ENCODE results near the gene IWS1. TPM values are rescaled to one million over a fixed set of nuclear protein-coding genes. Genes with fewer than 3 reads are reported as not detected.

IWS1 gene
- total RNA-seq, 1 donor from 2014 or later: 47.9 TPM

DNA sequence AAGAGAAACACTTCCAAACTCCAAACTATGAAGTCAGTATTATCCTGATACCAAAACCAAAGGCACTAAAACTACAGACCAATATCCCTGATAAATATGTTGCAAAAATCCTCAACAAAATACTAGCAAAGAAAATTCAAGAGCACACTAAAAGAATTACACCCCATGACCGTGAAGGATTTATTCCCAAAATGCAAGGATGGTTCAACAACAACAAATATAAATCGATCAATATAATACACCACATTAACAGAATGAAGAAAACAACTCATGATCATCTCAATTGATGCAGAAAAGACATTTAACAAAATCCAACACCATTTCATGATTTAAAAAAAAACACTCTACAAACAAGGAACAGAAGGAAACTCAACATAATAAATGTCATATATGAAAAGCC is 50.5 kb downstream of the IWS1 start:
- Mint-ChIP-seq H3K9me3 (peaks cover 16% of the 10 kb centered on the region), H3K27me3 (ENCODE audit: low read depth) (no peaks in the 10 kb centered on the region), H3K4me3 (no peak overlapping the region), H3K4me1 (no peaks in the 10 kb centered on the region), H3K27ac (no peak overlapping the region), H3K36me3 (peaks cover 16% of the 10 kb centered on the region)
- no peak for TF ChIP-seq CTCF (IDR thresholded peaks at IDR 0.05; ENCODE audit: unreplicated experiment)
- DNase-seq (ENCODE audit: low spot score in 2 of 2, unreplicated experiment in 2 of 2): no peak

- no peak for TF ChIP-seq CTCF (IDR thresholded peaks at IDR 0.05; ENCODE audit: unreplicated experiment)
- DNase-seq (ENCODE audit: low spot score in 2 of 2, unreplicated experiment in 2 of 2): no peak
- no peak overlapping the region for H3K27ac Mint-ChIP-seq
- H3K36me3 Mint-ChIP-seq: peaks cover 25% of the 10 kb centered on the region
- no peaks in the 10 kb centered on the region for H3K4me1 Mint-ChIP-seq
- no peak overlapping the region for H3K4me3 Mint-ChIP-seq
- no peaks in the 10 kb centered on the region for H3K27me3 Mint-ChIP-seq (ENCODE audit: low read depth)
- H3K9me3 Mint-ChIP-seq: peaks cover 16% of the 10 kb centered on the region
Measured at GRCh38 chr2:127472268-127472667, 54.0 kb downstream of the IWS1 start.

DNA sequence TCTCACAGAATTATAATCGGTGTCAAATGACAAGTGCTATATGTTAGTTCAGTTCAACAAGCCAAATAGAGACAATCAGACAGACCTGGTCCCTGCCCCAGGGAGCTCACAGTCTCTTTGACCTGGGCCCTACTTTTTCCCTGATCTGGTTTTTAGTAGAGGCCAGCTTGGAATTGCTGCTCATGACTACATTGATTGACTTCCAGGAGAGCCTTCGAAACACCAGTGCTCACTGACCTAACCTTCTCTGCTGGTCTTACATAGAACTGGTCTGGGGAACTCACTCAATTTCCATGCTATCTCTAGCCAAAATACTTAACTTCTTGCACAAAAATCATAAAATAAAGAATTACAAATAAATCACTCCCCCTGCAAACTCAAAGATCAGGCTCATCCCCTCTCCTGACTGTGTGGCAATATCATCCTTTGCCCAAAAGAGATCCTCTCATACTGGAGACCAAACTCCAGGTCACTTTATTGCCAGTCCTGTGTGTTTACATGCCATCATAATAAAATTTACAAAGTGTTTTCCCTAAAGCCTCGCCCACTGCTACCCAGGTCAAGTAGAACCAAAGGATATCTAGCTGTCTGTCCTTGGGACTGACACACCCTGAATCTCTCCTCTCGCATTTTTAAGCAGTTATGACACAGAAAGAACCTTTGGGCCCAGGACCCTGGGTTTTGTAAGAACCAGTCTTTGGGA is 54.9 kb downstream of the IWS1 start:
- H3K9me3 Mint-ChIP-seq: peaks cover 15% of the 10 kb centered on the region
- no peak for TF ChIP-seq CTCF (IDR thresholded peaks at IDR 0.05; ENCODE audit: unreplicated experiment)
- H3K27ac Mint-ChIP-seq: no peak overlapping the region
- H3K27me3 Mint-ChIP-seq (ENCODE audit: low read depth): no peaks in the 10 kb centered on the region
- DNase-seq (ENCODE audit: low spot score in 2 of 2, unreplicated experiment in 2 of 2): no peak
- no peaks in the 10 kb centered on the region for H3K4me1 Mint-ChIP-seq
- peaks cover 25% of the 10 kb centered on the region for H3K36me3 Mint-ChIP-seq
- H3K4me3 Mint-ChIP-seq: no peak overlapping the region

DNA sequence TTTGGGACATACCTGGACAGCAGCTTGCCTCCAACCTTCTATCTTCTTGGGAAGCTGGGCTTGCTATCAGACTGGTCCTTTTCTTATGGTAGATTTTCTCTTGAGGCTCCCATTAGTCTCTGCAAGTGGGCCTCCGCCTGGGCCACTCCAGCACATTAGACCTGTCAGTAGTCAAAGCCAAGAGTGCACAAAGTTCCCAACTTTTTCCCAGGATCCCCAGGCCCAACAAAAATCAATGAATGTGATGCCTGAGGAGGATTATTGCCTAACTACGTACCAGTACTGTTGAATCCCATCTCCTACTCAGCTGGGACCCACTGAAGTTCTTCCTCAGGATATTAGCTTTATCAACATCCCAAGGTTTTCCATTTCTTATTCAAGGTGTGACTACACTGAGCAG is 56.3 kb downstream of the IWS1 start:
- Mint-ChIP-seq H3K4me3 (no peak overlapping the region), H3K4me1 (no peaks in the 10 kb centered on the region), H3K27ac (no peak overlapping the region), H3K27me3 (ENCODE audit: low read depth) (no peaks in the 10 kb centered on the region), H3K9me3 (peaks cover under 1% of the 10 kb centered on the region), H3K36me3 (peaks cover 11% of the 10 kb centered on the region)
- no peak for DNase-seq (ENCODE audit: low spot score in 2 of 2, unreplicated experiment in 2 of 2)
- TF ChIP-seq CTCF (IDR thresholded peaks at IDR 0.05; ENCODE audit: unreplicated experiment): no peak

DNA sequence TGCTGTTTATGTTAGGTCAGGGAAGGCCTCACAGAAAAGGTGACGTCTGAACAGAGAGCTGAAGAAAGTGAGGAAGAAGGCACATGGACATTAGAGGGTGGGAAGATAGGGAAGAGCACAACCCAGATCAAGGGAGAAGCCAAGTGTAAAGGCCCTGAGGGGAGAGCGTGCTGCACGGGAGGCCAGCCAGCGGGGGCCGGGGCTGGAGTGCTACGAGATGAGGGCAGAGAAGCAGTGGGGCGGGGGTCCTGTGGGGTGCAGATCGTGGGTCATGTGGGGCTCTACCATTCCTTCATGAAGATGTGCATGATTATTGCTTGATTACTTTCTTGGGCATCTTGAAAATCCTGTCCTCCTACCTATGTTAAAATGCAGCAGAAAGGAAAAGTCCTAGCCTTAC is 57.2 kb downstream of the IWS1 start:
- Mint-ChIP-seq H3K36me3 (peaks cover 9% of the 10 kb centered on the region), H3K27ac (no peak overlapping the region), H3K4me3 (no peak overlapping the region), H3K9me3 (no peaks in the 10 kb centered on the region), H3K27me3 (ENCODE audit: low read depth) (no peaks in the 10 kb centered on the region), H3K4me1 (no peaks in the 10 kb centered on the region)
- no peak for TF ChIP-seq CTCF (IDR thresholded peaks at IDR 0.05; ENCODE audit: unreplicated experiment)
- no peak for DNase-seq (ENCODE audit: low spot score in 2 of 2, unreplicated experiment in 2 of 2)
